KMS-11 (cell line): ENCODE measurements around the gene AGAP2.

Experiments
- H2AFZ ChIP-seq: fragments of 200-600 bp; sonication (generic); 2 replicates; pipeline ENCODE4 v1.6.1; 2016; ENCODE audit warnings: antibody characterized with exemption, mixed run types, low read depth
- H3K27ac ChIP-seq: fragments of 200-600 bp; sonication (generic); 2 replicates; pipeline ENCODE4 v1.6.1; 2016; ENCODE audit warnings: mild to moderate bottlenecking, mixed run types
- H3K27me3 ChIP-seq: fragments of 200-600 bp; sonication (generic); 2 replicates; pipeline ENCODE4 v1.6.1; 2017; ENCODE audit warnings: mild to moderate bottlenecking, low read depth, mixed run types, moderate library complexity; ENCODE audit not compliant: insufficient read depth
- H3K36me3 ChIP-seq: fragments of 200-600 bp; sonication (generic); 2 replicates; pipeline ENCODE4 v1.6.1; 2017; ENCODE audit warnings: mild to moderate bottlenecking, mixed run types; ENCODE audit not compliant: insufficient read depth
- H3K4me1 ChIP-seq: fragments of 200-600 bp; sonication (generic); 2 replicates; pipeline ENCODE4 v1.6.1; 2016; ENCODE audit warnings: mild to moderate bottlenecking, low read depth, mixed run types; ENCODE audit not compliant: poor library complexity, severe bottlenecking
- H3K4me2 ChIP-seq: fragments of 200-600 bp; sonication (generic); 2 replicates; pipeline ENCODE4 v1.7.0; 2016; ENCODE audit warnings: mild to moderate bottlenecking, mixed run types
- H3K4me3 ChIP-seq: fragments of 200-600 bp; sonication (generic); IDR thresholded peaks from 2 replicates; pipeline ENCODE4 v1.6.1; 2017; ENCODE audit warnings: low read depth, low read length, mixed read lengths; ENCODE audit not compliant: insufficient read depth
- H3K79me2 ChIP-seq: fragments of 200-600 bp; sonication (generic); 2 replicates; pipeline ENCODE4 v1.6.1; 2016; ENCODE audit warnings: low read depth, mixed run types; ENCODE audit not compliant: insufficient read depth
- H3K9ac ChIP-seq: fragments of 200-600 bp; sonication (generic); 2 replicates; pipeline ENCODE4 v1.6.1; 2016; ENCODE audit warnings: mild to moderate bottlenecking, mixed run types
- H4K20me1 ChIP-seq: fragments of 200-600 bp; sonication (generic); 2 replicates; pipeline ENCODE4 v1.6.1; 2016; ENCODE audit warnings: mild to moderate bottlenecking, mixed run types; ENCODE audit not compliant: insufficient read depth
- CTCF ChIP-seq: fragments of 200-600 bp; sonication (generic); conservative IDR thresholded peaks from 2 replicates; pipeline ENCODE4 v1.6.1; 2017; ENCODE audit warnings: low read depth, mild to moderate bottlenecking, antibody characterized with exemption, low read length, moderate library complexity, mixed read lengths

The AGAP2 gene

GRCh38 chr12:57735198-57735855 is 3.2 kb downstream of the AGAP2 start:
- Histone ChIP-seq H2AFZ (no peak overlapping the region), H4K20me1 (no peaks in the 10 kb centered on the region), H3K27me3 (peaks cover 22% of the 10 kb centered on the region; the same call in 1 of the 2 replicates), H3K4me2 (no peak overlapping the region), H3K9ac (no peak overlapping the region), H3K79me2 (no peaks in the 10 kb centered on the region), H3K36me3 (no peaks in the 10 kb centered on the region), H3K27ac (no peak overlapping the region), H3K4me1 (no peaks in the 10 kb centered on the region), H3K4me3 (no peak overlapping the region)
- no peak for TF ChIP-seq CTCF

- Histone ChIP-seq H3K36me3 (no peaks in the 10 kb centered on the region), H3K79me2 (no peaks in the 10 kb centered on the region), H3K27ac (no peak overlapping the region), H3K27me3 (peaks cover 26% of the 10 kb centered on the region; the same call in 1 of the 2 replicates), H3K9ac (no peak overlapping the region), H3K4me1 (no peaks in the 10 kb centered on the region), H3K4me2 (no peak overlapping the region), H4K20me1 (no peaks in the 10 kb centered on the region), H2AFZ (no peak overlapping the region), H3K4me3 (no peak overlapping the region)
- TF ChIP-seq CTCF, result no peak
Measured at GRCh38 chr12:57734591-57734990, 4.0 kb downstream of the AGAP2 start.

- no peaks in the 10 kb centered on the region for H3K79me2 ChIP-seq
- H2AFZ ChIP-seq, result no peak overlapping the region
- H3K4me1 ChIP-seq, result no peaks in the 10 kb centered on the region
- peaks cover 26% of the 10 kb centered on the region; the same call in 1 of the 2 replicates for H3K27me3 ChIP-seq
- no peak overlapping the region for H3K4me3 ChIP-seq
- TF ChIP-seq CTCF, result no peak
- H3K9ac ChIP-seq, result no peak overlapping the region
- H4K20me1 ChIP-seq, result no peaks in the 10 kb centered on the region
- H3K36me3 ChIP-seq, result no peaks in the 10 kb centered on the region
- H3K4me2 ChIP-seq, result no peak overlapping the region
- no peak overlapping the region for H3K27ac ChIP-seq
Measured at GRCh38 chr12:57733928-57734327, 4.6 kb downstream of the AGAP2 start.

DNA sequence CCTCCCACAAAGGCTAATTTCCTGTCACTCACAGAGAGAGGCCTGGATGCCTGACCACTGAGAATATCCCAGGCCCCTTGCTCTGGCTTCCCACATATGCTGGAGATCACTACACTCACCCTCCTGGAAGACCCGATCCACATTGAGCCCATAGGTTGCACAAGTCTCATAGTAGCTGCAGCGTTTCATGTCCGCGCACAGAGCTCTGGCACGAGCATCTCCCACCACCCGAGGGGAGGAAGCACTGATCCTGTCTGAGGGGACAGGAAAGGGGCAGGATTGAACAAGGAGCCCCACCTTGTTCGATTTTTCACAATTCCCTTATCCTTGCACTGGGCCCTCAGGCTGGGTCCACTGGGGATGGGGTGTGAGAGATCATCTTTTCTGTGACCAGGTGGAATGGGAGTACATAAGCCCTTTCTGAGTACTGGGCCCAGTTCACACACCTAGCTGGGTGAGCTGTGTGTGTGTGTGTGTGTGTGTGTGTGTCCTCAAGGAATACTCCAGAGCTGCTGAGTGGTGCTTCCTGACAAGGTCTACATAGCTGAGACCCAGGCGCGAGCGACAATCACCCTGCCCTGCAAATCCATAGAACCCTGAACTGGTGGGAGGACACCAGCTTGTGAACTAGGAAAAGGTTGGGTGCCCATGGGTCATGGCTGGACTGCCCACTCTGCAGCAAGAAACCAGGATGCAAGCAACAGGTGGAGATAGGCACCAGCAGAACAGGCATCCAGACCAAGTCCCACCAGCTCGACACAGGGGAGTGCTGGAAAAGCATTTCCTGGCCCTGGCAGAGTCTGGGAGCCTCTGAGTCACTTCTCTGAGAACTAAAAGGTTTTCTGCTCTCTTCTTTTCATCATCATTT is 5.6 kb downstream of the AGAP2 start:
- Histone ChIP-seq H3K27me3 (peaks cover 26% of the 10 kb centered on the region; the same call in 1 of the 2 replicates), H3K36me3 (no peaks in the 10 kb centered on the region), H3K79me2 (no peaks in the 10 kb centered on the region), H3K4me1 (no peaks in the 10 kb centered on the region), H3K4me3 (no peak overlapping the region), H3K9ac (no peak overlapping the region), H3K4me2 (no peak overlapping the region), H2AFZ (no peak overlapping the region), H3K27ac (no peak overlapping the region), H4K20me1 (no peaks in the 10 kb centered on the region)
- no peak for TF ChIP-seq CTCF
